MM.1S (cell line): Measurements from ENCODE around the gene SDC1.

Source experiments
- CTCF ChIP-seq: fragments of 300-600 bp; sonication (generic); IDR thresholded peaks from 2 replicates; pipeline ENCODE4 v1.5.1; 2016; ENCODE audit warnings: antibody characterized with exemption, low read length, mixed read lengths
- EZH2 ChIP-seq: fragments of 300-600 bp; sonication (generic); optimal IDR thresholded peaks from 2 replicates; pipeline ENCODE3; 2017; ENCODE audit warnings: low read depth, mild to moderate bottlenecking, antibody characterized with exemption, low read length, mixed read lengths
- EZH2phosphoT487 ChIP-seq: fragments of 300-600 bp; sonication (generic); IDR thresholded peaks from 2 replicates; pipeline ENCODE4 v1.6.1; 2018; ENCODE audit warnings: antibody characterized with exemption, low read length

- TF ChIP-seq EZH2 (no peak), CTCF (no peak), EZH2phosphoT487 (no peak)
These were observed 49.0 kb downstream of the SDC1 start for GRCh38 chr2:20175931-20176330.
